GM18498 (cell line): ENCODE data around the gene ARHGEF7.
A peak's percentile ranks its signal among the peaks of the same experiment; 100 is the strongest.
"Not testable (repeated sequence)": the region's sequence is repeated elsewhere in the genome, so short reads cannot be mapped to it uniquely, and the experiment has no call there.

ENCODE experiments used
- ATAC-seq: cut with Tn5 transposase; IDR thresholded peaks from one replicate; pipeline ENCODE4 v1.9.1; 2021; ENCODE audit warnings: mild to moderate bottlenecking, moderate library complexity; ENCODE audit not compliant: unreplicated experiment

ARHGEF7 gene, protein sequence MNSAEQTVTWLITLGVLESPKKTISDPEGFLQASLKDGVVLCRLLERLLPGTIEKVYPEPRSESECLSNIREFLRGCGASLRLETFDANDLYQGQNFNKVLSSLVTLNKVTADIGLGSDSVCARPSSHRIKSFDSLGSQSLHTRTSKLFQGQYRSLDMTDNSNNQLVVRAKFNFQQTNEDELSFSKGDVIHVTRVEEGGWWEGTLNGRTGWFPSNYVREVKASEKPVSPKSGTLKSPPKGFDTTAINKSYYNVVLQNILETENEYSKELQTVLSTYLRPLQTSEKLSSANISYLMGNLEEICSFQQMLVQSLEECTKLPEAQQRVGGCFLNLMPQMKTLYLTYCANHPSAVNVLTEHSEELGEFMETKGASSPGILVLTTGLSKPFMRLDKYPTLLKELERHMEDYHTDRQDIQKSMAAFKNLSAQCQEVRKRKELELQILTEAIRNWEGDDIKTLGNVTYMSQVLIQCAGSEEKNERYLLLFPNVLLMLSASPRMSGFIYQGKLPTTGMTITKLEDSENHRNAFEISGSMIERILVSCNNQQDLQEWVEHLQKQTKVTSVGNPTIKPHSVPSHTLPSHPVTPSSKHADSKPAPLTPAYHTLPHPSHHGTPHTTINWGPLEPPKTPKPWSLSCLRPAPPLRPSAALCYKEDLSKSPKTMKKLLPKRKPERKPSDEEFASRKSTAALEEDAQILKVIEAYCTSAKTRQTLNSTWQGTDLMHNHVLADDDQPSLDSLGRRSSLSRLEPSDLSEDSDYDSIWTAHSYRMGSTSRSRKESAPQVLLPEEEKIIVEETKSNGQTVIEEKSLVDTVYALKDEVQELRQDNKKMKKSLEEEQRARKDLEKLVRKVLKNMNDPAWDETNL

DNA sequence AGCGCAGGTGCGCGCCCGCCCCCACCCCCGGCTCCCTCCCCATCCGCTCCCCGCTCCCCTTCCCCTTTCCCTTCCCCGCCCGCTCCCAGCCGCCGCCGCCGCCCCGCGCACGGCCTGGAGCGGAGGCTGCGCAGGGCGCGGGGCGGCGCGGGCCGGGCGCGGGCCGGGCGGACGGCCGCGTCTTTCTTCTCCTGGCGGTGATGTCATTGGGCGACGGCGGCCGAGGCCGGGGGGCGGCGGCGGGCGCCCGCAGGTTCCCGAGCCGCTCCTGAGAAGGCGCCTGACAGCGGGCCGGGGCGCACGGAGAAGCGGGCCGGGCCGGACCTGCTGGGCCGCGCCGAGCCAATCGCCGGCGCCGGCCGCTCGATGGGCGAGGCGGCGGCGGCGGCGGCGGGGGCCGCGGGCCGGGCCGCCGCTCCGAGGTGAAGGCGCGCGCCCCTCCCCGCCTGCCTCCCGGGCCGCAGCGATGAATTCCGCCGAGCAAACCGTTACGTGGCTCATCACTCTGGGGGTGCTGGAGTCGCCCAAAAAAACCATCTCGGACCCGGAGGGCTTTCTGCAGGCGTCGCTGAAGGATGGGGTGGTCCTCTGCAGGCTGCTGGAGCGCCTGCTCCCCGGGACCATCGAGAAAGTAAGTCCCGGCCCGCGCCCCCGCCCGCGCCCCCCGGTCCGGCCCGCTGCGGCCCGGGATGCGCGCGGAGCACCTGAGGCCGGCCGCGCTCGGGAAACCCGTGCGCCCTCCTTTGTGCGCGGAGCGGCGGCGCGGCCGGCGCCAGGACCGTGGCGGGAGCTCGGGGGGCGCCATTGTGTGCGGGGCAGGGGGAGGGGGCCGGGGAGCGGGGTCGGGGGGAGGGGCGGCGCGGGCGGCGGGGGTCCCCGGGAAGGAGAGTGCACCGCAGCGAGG, at the start of gene ARHGEF7:
Gene ARHGEF7, plus strand, starts transcription at position 250 of the 904 bp plus-strand sequence. Its CDS starts 217 bp downstream, at position 467.
- peak; percentile 50 for ATAC-seq

DNA sequence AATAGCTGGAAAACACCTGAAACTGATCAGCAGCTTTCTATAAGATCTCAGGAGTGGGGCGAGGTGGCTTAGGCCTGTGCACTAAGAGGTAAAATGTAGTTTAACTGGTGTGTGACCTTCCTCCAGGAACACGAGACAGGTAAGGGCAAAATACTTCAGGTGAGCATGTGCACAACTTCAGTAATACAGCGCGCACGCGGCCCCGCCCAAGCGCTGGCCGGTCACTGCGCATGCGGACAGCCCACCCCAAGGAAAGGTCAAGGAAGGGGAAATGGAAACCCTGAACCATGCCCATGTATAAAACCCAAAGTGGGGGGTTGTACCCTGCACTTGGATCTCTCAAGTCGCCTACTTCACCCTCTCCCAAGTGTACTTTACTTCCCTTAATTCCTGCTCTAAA, 49.4 kb upstream of the ARHGEF7 start:
- ATAC-seq, result no peak

DNA sequence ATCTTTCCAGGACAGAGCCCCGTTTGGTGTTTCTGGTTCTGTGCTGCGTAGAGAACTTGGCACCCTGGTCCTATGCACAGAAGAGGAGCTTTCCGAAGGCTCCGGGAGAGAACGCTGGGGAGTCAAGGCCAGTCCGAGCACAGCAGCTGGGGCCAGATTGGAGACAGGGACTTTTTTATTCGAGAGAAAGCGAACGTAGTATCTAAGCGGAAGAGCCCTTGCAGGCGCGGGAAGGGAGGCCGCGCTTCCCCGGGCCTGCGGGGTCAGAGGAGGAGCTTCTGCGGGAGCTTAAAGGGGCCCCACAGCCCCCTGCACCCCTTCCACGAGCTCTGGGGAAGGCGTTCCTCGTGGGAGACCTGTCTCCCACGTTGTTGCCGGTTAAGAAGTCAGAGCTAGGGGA, 48.6 kb upstream of the ARHGEF7 start:
- ATAC-seq, result no peak

DNA sequence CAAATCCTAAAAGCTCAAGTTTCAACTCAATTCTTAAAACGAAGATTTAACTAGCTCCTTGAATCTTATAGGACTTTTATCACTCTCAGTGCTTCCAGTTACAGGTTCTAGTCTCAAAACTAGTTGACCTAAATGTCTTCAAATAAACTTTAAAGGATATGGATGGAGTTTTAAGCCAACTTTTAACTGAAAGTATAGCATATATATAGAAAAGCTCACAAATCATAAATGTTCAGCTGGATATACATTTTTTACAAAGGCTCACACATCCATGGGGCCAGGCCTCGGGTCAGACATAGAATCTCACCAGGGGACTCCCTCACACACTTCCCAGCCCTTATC, 47.1 kb upstream of the ARHGEF7 start:
- no peak for ATAC-seq

DNA sequence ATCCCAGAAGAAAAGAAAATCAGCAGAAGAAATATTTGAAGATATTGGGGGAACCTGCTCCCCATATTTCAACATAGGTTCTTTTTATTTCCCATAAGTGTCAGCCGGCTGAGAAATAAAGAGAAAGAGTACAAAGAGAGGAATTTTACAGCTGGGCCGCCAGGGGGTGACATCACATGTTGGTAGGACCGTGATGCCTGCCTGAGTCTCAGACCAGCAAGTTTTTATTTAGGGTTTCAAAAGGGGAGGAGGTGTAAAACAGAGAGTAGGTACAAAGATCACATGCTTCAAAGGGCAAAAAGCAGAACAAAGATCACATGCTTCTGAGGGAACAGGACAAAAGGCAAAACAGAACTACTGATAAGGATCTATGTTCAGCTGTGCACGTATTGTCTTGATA, 44.0 kb upstream of the ARHGEF7 start:
- ATAC-seq, result not testable (repeated sequence)

DNA sequence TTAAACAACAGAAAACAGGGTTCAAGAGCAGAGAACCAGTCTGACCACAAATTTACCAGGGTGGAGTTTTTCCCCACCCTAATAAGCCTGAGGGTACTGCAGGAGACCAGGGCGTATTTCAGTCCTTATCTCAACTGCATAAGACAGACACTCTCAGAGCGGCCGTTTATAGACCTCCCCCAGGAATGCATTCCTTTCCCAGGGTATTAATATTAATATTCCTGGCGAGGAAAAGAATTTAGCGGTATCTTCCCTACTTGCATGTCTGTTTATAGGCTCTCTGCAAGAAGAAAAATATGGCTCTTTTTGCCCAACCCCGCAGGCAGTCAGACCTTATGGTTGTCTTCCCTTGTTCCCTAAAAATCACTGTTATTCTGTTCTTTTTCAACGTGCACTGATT, 43.6 kb upstream of the ARHGEF7 start:
- ATAC-seq, result not testable (repeated sequence)

DNA sequence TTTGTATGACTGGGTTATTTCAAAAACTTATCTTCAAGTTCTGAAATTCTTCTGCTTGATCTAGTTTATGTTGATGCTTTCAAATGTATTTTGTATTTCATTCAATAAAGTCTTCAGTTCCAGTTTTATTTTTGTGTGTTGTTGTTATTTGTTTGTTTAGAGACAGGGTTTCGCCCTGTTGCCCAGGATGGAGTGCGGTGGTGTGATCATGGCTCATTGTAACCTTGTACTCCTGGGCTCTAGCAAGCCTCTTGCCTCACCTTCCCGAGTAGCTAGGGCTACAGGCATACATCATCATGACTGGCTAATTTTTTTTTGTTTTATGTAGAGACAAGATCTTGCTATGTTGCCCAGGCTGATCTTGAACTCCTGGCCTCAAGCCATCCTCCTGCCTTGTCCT, 40.3 kb upstream of the ARHGEF7 start:
- no peak for ATAC-seq

DNA sequence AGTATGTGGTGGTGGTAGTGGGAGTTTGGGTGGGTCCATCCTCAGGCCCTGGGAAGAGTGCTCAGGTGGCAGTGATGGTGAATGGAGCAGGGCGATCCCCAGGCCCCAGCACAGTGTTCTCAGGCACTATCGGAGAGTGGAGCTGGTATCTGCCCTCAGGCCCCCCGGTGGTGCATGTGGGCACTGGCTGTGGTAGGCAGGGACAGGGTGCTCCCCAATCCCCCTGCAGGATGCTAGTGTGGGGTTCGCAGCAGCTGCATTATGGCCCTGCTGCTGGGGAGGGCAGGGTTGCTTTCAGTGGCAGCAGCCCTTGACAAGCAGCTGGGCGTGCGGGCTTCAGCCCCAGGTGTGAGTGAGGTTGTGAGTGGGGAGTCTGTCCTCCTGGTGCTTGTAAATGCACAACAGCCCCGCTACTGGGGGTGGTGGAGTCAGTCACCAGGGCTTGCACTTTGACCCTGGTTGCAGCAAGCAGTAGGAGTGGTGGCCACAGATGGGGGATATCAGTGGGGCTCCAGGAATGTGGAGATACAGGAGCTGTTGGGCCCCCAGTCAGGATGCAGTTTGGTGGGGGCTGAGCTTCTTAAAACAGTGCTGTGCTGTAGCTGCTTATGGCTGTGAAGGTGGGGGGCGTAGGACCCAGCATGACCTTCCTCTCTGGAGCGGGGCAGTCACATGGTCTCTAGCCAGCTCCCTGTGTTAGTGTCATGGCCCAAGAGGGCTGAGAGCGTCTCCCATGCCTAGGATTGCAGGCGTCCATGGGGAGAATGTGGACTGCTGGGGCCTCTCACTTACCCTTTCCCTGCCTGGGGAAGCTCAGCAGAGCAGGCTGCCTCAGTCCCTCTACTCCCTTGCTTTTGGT, 38.7 kb upstream of the ARHGEF7 start:
- no peak for ATAC-seq

DNA sequence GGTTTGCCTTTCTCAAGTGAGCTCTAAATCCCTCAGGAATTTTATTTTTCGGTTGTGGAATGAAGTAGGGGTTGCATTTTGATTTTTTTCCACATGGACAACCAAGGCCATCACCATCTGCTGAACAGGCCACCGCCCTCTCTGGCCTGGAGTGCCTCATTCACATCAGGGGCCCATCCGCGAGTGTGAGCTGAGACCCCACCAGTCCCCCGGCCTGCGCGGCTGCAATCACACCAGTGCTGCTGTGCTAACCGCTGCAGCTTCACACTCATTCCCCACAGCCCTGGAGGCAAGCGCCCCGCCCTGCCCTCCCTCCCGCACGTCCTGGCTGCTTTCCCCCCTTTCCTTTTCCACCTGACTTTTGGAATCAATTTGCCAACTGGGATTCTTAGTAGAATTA, 35.7 kb upstream of the ARHGEF7 start:
- no peak for ATAC-seq

DNA sequence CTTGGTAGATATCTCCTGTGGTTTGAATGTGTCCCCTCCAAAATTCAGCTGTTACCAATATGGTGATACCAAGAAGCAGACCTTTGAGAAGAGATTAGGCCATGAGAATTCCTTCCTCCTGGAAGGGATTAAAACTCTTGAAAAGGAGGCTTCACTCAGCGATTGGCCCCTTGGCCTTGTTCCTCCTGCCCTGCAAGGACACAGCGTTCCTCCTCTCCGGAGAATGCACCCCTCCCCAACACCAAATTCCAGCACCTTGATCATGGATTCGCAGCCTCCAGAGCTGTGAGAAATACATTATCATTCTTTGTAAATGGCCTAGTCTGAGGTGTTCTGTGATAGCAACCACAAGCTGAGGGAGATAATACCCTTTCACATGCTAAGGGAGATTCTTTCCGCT, 34.5 kb upstream of the ARHGEF7 start:
- no peak for ATAC-seq

DNA sequence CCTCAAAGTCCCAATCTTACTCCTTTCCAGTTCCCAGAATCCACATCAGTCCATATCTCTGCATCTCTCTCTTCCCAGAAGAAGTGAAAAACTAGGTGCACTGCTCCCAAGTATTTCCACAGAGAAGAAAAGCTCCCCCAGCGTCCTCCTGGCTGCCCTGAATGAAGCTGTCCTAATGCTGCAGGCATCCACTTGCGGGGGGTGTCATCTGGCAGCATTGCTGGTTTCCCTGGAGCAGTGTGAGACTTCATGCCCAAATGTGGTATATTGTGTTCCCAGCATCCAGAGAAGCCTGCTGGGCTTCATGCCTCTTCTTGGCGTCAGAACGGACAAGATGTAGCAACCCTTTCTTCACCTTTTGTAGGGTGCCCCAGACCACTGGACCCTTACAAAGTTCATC, 32.9 kb upstream of the ARHGEF7 start:
- no peak for ATAC-seq

DNA sequence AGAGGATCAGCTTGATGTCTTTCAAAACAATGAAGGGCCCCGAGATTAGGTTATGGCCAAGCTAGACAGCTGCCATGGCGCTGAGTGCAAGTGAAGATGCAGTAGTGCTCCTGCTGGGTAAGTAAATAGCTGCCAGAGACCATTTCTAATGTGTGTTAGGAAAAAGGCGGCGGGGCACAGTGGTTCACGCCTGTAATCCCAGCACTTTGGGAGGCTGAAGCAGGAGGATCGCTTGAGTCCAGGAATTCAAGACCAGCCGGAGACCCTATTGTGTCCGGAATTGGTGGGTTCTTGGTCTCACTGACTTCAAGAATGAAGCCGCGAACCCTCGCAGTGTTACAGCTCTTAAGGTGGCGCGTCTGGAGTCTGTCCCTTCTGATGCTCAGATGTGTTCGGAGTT, 32.3 kb upstream of the ARHGEF7 start:
- ATAC-seq, result not testable (repeated sequence)

DNA sequence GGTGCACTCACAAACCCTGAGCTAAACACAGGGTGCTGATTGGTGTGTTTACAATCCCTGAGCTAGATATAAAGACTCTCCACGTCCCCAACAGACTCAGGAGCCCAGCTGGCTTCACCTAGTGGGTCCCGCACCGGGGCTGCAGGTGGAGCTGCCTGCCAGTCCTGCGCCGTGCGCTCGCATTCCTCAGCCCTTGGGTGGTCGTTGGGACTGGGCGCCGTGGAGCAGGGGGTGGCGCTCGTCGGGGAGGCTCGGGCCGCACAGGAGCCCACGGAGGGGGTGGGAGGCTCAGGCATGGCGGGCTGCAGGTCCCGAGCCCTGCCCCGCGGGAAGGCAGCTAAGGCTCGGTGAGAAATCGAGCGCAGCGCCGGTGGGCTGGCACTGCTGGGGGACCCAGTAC, 31.4 kb upstream of the ARHGEF7 start:
- ATAC-seq, result not testable (repeated sequence)

DNA sequence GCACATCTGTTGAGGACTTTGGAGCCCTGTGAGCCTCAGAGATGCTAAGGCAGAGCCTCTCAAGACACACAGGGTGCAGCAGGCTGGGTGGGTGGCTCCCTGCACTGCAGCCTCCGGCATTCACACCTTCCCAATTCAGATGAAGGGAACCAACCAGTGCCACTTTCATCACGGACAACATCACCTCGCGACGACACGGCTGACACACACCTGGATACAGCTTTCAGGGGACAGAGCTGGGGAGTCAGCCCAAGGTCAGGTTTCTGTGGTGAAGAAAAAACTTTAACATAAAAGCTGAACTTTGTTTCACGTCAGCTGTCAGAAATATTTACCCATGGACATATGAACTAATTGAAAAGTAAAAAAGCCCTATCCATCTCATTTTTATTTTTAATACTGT, 24.9 kb upstream of the ARHGEF7 start:
- no peak for ATAC-seq

DNA sequence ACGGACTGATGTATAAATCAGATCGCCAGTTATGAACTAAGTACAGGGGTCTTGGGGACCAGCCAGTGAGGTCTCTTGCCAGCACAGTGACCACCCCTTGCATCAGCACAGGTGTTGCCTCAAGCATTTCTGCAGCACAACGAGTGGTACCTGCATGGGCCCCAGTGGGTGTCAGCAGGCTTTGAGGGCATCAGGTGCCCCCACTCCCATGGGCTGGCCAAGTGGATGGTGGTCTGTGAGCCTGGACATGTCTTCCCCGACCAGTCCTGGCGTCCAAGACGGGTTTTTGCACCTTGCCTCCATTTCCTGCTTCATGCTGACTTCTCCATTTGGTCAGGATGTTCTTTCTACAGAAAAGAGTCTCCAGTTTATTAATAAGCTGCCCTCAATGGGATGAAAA, 22.4 kb upstream of the ARHGEF7 start:
- no peak for ATAC-seq

DNA sequence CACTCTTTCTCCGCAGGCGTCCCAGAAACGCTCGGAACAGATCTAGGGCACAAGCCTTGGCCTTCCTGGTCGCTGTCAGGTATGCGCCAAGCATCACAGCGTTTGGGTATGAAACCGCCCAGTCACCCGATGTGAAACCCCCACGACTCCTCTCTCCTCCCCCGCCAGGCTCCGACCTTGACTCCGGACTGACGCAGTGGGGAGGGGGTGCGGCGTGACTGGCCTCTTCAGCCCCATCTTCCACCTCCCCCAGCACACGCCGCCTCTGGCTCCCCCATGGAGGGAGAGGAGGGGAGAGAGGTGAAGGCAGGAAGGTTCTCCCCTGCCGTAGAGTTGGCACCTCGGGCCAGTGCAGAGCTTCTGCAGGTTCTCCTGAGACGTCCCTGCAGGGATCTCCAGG, 22.0 kb upstream of the ARHGEF7 start:
- ATAC-seq, result no peak

DNA sequence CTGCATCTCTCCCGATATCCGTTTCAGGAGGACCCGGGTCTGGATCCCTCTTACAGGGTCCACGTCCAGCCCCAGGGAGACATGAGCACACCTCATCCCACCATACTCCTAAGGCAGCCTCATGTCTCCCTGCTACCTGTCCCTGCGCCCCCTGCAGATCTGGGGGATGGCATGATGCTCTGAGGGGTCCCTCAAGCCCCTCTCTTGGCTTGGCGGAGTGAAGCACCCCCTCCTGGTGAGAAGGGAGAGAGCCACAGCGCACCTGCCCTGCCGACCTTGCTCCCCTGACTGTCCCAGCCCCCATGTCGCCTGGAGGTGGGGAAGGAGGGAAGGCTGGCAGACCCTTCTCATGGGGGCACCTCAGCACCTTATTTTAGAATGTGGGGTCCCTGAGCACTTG, 21.5 kb upstream of the ARHGEF7 start:
- no peak for ATAC-seq

DNA sequence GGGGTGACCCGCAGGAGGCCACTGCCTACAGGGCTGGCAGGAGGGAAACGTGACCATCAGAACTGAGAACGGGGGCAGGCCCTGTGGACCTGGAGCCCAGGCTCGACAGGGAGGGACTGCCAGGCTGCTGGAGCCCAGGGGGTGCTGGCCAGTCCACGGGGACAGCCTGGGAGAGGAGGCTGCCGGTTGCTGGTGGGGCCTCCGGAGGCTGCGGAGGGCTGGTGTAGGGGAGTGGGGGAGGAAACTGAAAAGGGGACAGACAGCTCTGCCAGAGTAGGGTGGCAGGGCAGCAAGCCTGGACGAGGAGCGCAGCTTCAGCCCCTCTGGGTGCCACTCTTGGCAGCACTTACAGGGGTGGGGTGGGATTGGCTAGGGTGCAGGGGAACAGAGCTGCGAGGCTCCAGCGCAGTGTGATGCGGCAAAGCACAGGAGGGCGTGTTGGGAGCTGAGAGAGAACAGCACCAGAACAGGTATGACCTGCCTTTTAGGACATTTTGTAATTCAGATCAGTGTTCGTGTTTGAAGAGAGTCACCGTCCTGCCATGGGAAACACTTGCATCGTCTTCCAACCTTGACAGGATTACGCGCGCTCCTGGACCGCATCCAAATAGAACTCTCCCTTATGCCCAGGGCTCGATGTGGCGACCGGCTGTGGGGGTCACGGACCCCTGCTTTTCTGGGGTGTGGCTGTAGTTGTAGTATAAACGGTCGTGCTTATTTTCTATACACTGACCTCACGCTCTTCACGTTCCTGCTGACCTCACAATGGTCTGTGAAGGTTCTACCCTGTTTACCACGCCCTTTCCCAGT, 19.9 kb upstream of the ARHGEF7 start:
- no peak for ATAC-seq

DNA sequence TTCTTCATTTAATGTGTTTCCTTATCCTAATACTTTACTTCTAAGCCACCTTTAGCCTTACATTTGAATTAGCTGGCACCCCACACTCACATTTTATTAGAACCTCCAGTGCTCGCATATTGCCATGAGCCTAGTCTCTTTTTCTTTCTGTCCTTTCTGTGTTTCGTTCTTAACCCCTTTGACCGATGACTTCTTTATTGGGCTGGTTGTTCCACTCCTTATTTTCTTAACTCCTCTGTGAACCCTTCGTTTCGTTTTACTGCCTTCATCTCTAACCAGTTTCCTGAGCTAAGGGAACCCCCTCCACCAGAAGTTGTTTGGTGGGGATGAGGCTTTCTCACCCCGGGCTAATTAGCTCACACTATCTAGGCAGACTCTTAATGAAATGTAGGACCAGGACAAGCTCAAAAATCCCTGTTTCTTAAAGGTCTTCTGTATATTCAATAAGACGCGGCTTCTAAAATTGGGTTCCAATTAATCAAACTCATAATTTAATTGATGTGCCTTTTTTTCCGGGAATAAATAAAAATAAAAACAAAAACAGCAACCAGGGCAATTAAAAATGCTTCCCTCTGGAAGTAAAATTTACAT, 19.1 kb upstream of the ARHGEF7 start:
- no peak for ATAC-seq
